GM18508 (cell line): ENCODE data around the gene GNA15.
"Not testable (repeated sequence)": the region's sequence is repeated elsewhere in the genome, so short reads cannot be mapped to it uniquely, and the experiment has no call there.

Experiments
- ATAC-seq: cut with Tn5 transposase; IDR thresholded peaks from one replicate; pipeline ENCODE4 v1.9.1; 2021; ENCODE audit warnings: moderate number of reproducible peaks; ENCODE audit not compliant: insufficient read depth, unreplicated experiment

The GNA15 gene, protein sequence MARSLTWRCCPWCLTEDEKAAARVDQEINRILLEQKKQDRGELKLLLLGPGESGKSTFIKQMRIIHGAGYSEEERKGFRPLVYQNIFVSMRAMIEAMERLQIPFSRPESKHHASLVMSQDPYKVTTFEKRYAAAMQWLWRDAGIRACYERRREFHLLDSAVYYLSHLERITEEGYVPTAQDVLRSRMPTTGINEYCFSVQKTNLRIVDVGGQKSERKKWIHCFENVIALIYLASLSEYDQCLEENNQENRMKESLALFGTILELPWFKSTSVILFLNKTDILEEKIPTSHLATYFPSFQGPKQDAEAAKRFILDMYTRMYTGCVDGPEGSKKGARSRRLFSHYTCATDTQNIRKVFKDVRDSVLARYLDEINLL

GRCh38 chr19:3135961-3136683 is at the start of gene GNA15:
TSS of gene GNA15 (plus strand) at chr19:3136033. CDS start at chr19:3136451, 418 bp downstream.
- ATAC-seq, result no peak

GRCh38 chr19:3087769-3088168 is 48.1 kb upstream of the GNA15 start:
- ATAC-seq, result no peak

DNA sequence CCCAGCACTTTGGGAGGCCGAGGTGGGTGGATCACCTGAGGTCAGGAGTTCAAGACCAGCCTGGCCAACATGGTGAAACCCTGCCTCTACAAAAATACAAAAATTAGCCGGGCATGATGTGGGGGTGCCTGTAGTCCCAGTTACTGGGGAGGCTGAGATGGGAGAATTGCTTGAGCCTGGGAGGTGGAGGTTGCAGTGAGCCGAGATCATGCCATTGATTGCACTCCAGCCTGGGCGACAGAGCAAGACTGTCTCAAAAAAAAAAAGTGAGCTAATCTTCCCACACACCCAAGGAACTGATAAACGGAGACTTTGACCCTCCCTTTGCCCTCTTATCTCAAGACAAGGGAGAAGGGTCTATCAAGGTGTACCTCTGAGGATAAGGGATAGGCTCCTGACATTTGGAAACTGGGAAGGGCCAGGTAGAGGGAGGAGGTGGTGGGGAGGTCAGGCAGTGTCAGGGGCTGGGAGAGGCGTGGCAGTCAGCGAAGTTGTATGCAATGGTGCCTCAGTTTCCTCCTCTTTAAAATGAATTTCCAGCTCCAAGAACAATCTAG is 46.5 kb upstream of the GNA15 start:
- ATAC-seq, result not testable (repeated sequence)

DNA sequence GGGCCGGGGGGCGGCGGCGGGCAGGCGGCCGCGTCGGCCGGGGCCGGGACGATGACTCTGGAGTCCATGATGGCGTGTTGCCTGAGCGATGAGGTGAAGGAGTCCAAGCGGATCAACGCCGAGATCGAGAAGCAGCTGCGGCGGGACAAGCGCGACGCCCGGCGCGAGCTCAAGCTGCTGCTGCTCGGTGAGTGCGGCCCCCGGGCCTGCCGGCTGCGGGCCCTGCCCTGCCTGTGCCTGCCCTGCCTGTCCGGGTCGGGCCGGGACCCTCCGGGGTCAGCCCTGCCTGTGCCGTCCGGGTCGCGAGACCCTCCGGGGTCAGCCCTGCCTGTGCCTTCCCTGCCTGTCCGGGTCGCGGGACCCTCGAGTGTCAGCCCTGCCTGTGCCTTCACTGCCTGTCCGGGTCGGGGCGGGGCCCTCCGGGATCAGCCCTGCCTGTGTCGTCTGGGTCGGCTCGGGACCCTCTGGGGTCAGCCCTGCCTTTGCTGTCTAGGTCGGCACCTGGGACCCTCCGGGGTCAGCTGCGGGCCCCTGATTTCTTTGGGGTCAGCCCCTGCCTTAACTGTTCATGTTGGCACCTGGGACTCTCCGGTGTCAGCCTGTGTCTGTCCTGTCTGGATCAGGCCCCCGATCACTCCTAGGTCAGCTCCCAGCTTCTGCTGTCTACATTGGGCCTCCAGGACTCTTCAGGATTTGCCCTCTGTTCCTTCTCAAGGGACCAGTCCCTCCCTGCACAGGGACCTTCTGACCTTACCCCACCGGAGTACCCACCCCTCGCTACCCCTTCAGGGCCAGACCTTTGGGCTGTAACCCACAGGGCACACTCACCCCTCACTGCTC is 41.0 kb upstream of the GNA15 start:
- no peak for ATAC-seq

DNA sequence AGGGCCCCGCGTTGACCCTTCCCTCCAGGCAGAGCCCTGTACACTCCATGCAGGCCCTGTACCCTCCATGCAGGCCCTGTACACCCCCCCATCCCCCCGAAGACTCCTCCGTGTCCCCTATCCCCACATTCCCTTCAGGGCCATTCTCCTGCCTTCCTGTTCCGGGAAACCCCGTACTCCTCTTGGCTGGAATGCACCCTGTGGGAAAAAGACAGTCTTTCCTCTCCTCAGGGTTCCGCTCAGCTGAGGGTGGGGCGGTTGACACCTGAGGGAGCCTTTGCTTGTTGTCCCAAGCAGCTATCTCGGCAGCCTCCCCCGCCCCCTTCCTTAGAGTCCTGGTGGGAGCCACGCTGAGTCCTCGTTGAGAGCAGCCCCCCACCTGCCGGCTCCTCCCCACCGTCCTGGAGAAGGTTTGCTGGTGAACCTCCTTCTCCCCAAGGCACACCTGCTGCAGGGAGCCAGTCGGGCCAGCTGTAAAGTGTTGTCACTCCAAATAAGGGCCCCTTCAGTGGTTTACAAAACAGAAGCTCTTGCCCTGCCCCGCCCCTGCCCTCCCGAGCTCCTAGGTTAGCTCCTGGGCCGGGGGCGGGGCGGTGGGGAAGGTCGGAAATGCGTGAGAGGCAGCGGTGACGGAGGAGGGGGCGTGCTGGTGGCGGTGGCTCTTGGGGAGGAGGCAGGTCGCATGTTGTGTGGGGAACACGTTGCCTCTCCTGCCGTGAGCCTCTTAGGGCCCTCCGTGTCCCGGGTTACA is 40.2 kb upstream of the GNA15 start:
- no peak for ATAC-seq

DNA sequence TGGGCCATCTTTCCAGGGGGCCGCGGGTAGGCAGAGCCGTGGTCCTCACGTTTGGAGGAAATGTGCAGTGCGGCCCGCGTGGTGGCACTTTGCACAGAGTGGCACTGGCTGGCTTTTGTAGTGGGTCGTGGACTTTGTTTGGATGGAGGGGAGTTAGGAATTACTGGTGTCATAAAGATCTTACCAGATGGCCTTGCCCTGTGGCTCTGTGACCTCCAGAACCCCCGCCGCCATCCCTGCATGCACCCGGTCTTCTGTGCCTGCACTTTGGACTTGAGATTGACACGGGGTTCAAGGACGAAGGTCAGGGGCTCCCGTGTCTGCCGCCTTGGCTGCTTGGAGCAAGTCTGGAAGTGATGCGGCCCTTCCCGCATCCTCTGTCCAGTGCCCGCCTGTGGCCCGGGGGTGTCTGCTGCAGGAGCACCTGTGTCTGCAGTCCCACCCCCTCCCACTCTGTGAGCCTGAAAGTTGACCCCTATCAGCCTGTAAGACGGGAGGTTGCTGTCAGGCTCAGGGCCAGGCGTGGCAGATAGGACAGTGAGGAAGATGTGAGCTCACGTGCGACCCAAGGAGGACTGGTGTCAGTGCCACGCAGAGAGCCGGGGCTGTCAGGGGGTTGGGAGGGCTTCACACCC is 39.4 kb upstream of the GNA15 start:
- ATAC-seq, result no peak

DNA sequence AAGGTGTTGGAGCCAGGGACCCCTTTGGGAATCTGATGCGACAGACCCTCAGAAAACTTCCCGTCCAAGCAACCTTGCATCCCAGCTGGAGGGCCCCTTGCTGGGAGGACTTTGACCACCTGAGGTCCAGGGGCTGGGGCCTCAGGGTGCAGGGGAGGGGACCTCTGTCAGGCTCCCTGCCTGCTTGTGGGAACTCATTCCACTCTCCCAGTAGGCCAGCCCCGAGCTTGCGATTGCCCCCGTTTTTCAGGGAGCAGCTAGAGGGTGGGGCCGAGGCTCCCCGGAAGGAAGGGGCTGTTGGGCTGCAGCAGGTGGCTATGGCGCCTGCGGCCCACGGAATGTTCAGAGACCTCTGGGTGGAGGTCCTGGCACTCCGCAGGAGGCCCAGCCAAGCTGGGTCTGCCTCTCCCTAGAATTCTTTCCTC is 38.9 kb upstream of the GNA15 start:
- no peak for ATAC-seq

DNA sequence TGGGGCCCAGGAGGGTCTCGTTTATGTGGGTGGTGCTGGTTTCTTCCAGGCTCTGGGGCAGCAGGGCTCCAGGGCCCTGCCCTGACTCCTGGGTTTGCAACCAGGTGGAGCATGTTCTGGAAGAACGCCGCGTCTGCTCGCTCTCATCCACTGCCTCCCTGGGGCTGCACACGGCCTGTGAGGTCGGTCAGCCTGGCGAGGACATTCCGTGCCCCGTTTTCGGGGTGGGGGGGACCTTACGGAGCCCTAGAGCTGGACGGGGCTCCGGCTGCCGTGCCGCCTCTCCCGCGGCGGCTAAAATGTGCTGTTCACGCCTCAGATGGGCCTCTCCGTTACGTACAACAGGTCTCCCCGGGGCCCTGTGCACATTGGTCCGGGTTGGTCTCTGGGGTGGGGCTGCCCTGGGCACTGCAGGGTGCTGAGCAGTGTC is 38.4 kb upstream of the GNA15 start:
- ATAC-seq, result no peak

- no peak for ATAC-seq
These were observed 37.7 kb upstream of the GNA15 start for GRCh38 chr19:3098141-3098514.

- no peak for ATAC-seq
These were observed 37.1 kb upstream of the GNA15 start for GRCh38 chr19:3098515-3099346.

DNA sequence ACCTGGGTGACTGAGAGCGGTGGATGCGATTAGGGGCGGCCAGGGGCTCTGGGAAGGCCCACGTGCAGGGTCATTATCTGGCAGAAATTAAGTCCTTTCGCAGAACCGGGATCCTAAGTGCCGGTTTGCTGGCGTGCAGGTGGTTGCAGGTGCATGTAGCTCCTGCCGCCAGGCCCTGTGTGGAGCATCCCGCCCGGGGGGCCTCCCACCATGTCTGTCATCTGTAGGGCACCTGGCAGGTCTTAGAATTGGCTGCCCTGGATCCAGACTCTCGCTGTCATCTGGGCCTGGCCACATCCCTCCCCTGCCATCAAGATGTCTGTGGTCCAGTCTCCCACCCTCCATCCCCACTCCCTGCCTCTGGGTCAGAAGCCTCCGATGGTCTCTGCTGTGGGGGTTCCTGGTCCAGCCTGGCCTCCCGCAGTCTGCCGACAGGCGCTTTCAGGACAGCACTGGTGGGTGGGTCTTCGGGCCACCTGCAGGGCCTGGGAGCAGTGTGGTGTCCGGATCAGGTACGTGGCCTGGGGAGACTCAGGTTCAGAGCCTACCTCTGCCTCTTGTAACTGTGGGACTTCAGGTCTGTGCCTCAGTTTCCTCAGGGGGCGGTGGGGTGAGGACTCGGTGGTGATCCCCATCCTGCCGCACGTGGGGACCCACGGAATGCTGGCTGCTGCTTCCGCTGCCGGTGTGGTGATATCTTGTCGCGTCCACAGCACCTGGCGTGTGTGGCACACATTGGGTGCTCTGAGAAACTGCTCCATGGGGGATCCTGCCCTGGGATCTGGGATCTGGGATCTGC is 36.3 kb upstream of the GNA15 start:
- ATAC-seq, result no peak

DNA sequence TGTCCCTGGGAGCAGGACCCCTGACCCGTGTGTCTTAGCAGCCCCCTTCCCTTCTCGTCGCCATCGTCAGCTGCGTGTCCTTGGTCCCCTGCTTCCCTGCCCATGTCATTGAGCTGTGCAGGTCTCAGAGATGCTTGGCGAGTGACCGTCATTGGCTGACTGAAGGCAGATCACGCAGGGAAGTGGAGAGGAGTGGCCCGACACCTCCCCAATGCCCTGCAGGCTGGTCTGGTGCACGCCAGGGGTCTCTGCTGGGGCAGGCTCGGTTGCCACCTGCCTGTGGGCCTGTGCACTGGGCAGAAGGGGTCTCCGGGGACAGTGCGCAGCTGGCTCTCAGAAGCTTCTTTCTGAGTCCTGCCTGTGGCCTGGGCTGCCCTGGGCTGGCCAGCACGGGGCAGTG is 35.5 kb upstream of the GNA15 start:
- no peak for ATAC-seq

DNA sequence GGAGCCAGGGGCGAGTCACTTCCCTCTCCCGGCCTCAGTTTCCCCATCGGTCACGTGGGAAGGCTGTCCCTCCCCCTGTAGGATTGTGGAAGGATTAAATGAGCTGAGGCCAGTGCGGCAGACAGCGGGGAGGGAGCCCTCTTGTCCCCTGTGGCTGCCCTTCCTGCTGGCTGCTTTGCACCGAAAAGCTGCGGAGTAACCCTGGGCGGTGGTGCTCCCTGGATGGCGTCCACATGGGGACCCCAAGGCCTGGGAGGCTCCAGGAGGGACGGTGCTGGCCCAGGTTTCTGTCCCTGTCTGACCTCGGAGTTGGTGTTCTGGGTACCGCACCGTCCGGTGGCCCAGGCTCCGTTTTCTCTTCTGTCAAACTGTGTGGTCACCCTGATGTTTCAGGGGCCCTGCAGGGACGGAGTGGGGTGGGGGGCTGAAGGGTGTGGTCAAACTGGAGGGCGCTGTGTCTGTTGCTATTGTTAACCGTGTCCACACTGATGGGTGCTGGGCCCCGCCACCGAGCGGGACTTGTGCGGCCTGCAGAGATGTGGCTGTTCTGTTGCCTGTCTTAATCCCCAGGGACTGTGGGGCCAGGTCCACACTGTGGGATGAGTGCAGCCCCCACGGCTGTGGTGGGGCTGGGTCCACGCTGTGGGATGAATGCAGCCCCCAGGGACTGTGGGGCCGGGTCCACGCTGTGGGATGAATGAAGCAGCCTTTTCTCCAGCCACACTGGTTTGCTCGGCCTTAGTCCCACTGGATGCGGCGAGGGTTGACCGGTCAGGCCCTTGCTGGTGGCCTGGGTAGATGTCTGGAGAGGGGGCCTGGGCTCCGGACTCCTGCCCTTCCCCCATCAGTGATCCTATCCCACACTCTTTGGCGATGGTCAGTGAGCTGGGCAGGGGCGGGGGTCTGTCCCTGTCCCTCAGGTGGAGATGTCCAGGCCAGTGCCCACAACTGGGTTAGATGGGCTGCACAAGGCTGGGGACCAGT is 34.8 kb upstream of the GNA15 start:
- ATAC-seq, result no peak

- no peak for ATAC-seq
These were observed 33.3 kb upstream of the GNA15 start for GRCh38 chr19:3102239-3103140.

DNA sequence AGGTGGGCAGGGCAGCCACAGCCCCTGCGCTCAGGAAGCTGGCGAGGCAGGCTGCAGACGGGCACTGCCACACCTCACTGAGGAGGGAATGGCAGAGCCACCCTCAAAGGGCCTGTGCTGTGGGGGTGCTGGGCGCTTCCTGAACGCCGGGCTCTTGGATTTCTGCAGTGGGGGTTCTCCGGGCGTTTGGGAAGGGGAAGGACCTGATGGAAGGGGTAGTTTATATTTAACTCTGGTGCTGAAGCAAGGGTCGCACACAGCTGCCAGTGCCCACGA is 31.2 kb upstream of the GNA15 start:
- no peak for ATAC-seq
